Measurements from ENCODE around the gene SH3BP1. TPM values are rescaled to one million over a fixed set of nuclear protein-coding genes. Genes with fewer than 3 reads are reported as not detected.
A peak's percentile ranks its signal among the peaks of the same experiment; 100 is the strongest.
"Not testable (repeated sequence)": the region's sequence is repeated elsewhere in the genome, so short reads cannot be mapped to it uniquely, and the experiment has no call there.

Gene SH3BP1
- total RNA-seq, 1 donor from 2014 or later, result 4.3 TPM

DNA sequence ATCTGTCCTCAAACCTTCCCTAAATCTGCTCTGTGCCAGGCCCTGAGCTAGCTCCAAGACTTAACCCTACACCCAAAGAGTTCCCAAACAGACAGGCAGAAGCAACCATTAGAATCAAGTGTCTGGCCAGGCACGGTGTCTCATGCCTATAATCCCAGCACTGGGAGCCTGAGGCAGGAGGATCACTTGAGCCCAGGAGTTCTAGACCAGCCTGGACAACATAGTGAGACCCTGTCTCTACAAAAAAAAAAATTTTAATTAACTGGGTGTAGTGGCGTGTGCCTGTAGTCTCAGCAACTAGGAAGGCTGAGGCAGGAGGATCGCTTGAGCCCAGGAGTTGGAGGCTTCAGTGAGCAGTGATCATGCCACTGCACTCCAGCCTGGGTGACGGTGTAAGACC is 17.1 kb downstream of the SH3BP1 start:
- not testable (repeated sequence) for DNase-seq (ENCODE audit: extremely low read depth, low read depth, low spot score)

DNA sequence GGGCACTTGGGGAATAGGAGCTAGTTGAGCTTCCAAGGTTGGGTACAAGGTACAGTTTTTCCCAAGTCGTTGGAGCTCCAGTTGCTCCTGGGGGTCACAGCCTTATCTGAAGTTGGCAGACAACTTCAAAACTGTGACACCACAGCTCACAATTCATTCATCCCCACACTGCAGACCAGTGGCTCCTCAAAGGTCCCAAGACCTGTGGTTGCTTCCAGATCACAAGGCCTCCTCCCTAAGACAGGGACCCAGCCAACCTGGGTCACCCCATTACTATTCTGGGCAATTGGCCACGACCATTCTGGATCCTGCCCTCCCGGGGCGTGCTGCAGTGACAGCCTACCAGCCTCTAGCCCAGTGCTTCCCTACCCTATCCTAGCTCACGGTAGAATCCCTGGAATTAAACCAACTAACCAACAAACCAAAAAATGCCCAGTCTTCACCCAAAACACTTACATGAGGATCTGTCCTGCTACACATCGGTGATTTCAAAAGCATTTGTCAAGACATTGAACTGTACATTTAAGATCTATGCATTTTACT is 18.2 kb downstream of the SH3BP1 start:
- no peak for DNase-seq (ENCODE audit: extremely low read depth, low read depth, low spot score)

DNA sequence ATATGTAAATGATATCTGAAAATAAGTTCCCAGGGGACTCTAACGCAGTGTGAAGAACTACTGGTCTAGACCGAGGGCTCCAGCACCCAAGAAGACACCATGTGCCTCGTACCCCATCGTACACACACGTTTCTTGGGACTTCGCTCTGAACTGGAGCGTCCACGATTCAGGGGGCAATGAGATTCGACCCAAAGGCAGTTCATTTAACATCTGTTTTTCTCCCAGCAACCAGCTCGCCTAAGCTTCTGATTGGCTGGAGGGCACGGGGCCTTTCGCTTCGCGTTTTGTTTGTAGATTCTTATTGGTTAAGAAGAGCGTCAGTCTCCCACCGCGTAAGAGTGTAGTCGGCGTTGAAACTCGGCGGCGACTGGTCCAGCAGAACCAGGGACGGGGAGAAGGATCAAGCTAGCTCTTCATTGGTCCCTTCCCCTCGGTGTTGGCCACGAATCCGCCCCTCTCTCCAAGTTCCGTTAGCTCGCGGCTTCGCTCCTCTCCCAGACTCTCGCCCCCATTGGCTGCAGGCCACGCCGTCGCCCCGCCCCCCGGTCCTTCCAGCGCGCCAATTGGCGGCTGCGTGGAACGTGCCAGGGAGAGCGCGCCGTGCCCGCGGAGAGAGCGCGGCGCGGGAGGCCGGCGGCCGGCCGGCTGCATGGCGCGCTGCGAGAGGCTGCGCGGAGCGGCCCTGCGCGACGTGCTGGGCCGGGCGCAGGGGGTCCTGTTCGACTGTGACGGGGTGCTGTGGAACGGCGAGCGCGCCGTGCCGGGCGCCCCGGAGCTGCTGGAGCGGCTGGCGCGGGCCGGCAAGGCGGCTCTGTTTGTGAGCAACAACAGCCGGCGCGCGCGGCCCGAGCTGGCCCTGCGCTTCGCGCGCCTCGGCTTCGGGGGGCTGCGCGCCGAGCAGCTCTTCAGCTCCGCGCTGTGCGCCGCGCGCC is 18.9 kb downstream of the SH3BP1 start, which contains the start of gene PDXP:
Gene PDXP (plus strand): TSS at position 591 of the 933 bp plus-strand sequence. CDS start 60 bp downstream, at position 651.
- peak; percentile 99 for DNase-seq (ENCODE audit: extremely low read depth, low read depth, low spot score)

DNA sequence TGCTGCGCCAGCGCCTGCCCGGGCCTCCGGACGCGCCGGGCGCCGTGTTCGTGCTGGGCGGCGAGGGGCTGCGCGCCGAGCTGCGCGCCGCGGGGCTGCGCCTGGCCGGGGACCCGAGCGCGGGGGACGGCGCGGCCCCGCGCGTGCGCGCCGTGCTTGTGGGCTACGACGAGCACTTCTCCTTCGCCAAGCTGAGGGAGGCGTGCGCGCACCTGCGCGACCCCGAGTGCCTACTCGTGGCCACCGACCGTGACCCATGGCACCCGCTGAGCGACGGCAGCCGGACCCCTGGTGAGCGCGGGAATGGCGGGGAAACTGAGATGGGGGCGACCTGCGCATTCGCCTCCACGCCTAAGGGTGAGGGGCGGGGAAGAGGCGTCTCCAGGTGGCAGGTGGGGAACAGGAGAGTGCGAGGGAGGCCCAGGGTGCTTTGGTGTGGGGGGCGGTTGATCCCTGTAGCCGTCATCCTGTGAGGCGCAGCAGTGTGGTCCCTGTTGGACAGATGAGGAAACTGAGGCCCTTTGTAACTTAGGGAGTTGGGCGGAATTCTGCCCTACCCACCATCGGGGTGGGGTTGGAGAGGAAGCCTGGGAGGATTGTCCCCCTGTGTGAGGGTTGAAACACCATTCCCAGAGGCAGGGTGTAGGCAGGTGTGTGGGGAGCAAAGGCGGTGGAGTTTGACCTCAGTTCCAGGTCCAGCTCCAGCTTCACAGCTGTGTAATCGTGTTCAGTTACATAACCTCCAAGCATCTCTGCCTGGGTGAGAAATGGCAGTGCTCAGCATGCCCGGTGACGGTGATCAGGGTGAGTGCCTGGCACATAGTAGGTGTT is 19.8 kb downstream of the SH3BP1 start:
- no peak for DNase-seq (ENCODE audit: extremely low read depth, low read depth, low spot score)

DNA sequence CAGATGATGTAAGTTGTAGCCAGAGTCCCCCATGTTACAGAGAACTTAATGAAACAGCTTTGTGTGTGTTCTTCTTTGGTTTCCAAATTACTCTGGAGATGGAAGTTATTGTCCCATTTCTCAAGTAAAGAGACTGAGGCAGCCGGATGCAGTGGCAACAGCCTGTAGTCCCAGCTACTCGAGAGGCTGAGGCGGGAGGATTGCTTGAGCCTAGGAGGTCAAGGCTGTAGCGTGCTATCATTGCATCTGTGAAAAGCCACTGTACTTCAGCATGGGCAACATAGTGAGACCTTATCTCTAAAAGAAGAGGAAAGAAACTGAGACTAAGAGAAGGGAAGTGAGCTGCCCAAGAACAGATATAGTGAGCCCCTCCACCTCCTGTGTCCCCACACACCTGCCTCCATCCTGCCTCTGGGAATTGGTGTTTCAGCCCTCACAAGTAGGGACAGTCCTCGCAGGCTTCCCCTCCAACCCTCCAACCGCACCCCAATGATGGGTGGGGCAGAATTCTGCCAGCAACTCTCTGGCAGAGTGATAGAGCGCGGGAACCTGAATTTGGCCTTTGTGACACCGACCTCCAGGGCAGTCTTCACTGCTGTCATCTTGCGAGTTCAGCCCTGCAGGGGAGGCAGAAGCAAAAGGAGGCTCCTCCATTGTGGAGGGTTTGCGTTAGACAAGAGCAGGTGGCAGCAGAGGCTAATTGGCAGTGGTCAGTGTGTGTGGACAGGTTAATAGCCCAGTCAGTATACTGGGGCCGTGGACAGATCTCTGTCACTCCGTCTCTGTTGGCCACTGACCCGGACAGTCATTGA is 20.6 kb downstream of the SH3BP1 start:
- DNase-seq (ENCODE audit: extremely low read depth, low read depth, low spot score), result no peak

DNA sequence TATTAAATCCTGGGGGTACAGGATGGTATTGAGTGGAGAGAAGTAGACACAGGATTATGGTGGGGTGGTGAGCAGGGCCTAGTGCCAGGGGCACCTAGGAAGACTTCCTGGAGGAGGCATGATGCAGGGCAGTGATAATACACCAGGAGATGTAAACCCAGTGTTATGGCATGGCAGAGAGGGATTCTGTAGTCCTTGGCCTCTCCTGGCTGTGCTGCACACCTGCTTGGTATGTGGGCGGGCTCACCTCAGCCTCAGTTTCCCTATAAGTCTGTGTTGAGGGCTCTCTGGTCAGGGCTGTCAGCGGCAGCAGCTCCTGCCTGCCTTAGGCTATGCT is 21.2 kb downstream of the SH3BP1 start:
- no peak for DNase-seq (ENCODE audit: extremely low read depth, low read depth, low spot score)

DNA sequence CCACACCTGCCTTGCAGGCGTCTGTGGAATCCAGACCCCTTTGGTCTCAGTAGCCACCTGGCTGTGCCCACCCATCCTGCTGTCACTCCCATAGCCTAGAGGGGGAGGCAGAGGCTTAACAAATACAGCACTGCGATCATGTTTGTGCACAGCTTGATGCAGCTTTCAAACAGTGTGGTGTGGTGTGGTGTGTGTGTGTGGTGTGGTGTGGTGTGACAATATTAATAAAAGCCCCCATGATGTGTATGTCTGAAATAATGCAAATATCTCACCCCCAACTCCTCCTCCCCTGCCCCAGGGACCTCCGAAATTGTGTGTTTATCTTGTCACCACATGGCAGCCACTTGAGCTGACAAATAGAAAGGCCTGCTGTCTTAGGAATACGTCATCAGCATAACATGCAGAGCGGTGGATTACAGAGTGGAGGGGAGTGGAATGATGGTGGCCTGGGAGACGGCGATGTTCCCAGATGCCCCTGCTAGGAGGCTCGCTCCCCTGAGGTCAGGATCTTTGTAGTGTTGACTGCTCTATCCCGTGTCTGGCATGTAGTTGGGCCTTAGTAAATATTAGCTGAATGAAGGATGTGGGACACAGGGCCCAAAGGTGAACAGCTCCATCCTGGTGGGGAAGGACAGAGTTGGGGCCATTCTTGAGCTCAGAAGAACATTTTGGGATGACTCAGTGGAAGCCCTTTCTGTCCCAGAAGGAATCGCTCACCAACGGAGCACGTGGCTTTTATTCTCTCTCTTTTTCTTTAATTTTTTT is 21.9 kb downstream of the SH3BP1 start:
- DNase-seq (ENCODE audit: extremely low read depth, low read depth, low spot score), result no peak

DNA sequence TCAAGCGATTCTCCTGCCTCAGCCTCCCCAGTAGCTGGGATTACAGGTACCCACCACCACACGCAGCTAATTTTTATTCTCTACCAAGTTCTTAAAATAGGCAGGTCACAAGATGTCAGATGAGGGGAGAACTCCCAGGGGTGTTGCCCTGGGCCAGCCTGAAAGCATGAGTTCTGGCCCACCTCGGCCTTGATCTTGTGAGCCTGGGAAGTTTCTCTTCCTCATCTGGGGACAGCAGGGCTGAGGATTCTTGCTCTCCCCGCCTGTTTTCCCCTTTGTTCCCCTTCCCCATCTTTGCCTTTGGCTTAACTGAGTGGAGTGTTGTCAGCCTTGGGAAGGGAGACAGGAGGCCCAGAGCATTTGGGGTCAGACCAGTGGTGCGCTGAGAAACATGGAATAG is 22.6 kb downstream of the SH3BP1 start:
- no peak for DNase-seq (ENCODE audit: extremely low read depth, low read depth, low spot score)

DNA sequence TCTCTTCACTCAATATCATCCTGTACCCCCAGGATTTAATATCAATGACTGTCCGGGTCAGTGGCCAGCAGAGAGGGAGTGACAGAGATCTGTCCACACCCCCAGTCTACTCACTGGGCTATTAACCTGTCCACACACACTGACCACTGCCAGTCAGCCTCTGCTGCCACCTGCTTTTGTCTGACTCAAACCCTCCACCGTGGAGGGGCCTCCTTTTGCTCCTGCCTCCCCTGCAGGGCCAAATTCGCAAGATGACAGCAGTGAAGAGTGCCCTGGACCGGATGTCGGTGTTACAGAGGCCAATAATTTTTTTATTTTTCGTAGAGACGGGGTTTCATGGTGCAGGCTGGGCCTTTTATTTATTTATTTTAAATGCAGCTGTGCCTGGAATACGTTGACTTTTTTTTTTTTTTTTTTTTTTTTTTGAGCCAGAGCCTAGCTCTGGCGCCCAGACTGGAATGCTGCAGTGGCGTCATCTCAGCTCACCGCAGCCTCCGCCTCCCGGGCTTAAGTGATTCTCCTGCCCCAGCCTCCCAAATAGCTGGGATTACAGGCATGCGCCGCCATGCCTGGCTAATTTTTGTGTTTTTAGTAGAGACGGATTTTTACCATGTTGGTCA is 24.2 kb downstream of the SH3BP1 start:
- no peak for DNase-seq (ENCODE audit: extremely low read depth, low read depth, low spot score)

DNA sequence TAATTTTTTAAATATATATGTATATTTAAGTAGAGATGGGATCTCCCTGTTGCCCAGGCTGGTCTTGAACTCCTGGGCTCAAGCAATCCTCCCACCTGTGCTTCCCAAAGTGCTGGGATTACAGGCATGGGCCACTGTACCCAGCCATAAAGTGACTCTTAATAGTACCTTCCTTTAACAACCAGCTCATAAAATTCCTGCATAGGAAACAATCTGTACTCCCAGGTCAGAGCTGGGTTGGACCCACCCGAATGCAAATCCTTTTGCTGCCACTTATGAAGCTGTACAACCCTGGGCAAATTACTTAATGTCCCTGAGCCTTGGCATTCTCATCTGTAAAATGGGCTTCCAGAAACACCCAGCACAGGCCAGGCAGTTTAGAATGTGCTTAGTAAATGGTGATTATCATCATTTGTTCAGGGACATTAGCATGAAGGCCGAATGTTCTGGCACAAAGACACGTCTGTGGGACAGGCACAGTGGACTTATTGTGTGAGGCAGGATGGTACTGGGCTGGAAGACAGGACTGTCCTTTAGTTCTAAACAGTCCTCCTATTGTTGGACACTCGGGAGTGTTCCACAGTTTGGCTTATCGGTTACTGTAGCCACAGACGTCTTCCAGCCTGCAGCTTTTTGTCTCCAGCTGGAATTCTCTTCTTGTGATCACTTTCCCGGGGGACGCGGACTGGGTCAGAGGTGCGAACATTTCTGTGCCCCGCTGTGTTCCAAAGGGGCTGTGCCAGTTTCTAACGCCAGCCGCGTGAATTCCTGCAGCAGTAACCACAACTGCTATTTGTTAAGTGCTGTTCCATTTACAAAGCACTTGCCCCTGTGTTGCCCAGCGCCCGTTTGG is 25.0 kb downstream of the SH3BP1 start:
- no peak for DNase-seq (ENCODE audit: extremely low read depth, low read depth, low spot score)

DNA sequence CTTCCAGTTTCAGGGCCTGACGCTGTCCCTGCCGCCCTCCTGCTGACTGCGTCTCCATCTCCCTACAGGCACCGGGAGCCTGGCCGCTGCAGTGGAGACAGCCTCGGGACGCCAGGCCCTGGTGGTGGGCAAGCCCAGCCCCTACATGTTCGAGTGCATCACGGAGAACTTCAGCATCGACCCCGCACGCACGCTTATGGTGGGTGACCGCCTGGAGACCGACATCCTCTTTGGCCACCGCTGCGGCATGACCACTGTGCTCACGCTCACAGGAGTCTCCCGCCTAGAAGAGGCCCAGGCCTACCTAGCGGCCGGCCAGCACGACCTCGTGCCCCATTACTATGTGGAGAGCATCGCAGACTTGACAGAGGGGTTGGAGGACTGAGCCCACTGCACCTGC is 26.0 kb downstream of the SH3BP1 start:
- DNase-seq (ENCODE audit: extremely low read depth, low read depth, low spot score), result no peak

DNA sequence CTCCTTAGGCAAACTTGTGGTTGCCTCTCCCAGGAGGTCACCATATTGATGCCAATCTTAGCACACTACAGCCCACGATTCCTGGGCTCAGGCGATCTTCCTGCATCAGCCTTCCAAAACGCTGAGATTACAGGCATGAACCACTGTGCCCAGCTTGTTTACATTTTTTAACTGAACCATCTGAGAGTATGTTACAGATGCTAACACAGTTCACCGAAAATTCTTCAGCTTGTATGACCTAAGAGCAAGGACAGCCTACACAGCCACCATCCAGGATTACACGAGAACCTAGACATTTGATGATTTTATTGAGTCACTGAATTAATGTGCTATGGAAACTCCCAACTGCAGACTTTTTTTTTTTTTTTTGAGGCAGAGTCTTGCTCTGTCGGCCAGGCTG is 30.1 kb downstream of the SH3BP1 start:
- no peak for DNase-seq (ENCODE audit: extremely low read depth, low read depth, low spot score)

DNA sequence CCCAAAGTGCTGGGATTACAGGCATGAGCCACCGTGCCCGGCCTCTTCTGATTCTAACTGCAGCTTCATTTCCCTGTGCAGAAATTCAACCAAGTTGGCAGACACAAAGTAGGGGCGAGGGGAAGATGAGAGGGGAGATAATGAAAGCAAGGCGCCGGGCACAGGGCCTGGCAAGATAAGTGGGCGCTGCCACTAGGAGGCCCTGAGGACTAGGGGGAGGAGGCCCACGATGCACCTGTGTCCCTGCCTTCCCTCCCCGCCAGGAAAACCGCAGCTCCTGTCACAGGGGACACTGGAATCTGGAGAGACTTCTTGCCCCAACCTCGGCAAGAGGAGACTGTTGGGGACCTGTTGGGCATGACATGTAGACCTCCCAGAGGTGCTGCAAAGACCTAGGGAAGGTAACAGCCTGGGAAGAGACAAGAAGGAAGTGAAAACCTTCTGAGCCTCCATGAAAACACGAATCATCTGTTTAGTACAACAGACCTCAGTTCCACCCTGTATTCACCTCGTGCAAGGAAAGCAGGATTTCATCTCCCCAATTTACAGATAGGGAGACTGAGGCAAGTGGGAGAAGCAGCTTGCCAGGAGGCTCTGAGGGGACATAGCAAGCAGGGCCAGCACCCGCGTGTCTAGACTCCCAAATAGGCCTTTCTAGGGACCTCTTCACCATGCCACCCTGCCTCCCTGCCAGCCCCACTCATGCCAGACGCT is 32.9 kb downstream of the SH3BP1 start:
- no peak for DNase-seq (ENCODE audit: extremely low read depth, low read depth, low spot score)

DNA sequence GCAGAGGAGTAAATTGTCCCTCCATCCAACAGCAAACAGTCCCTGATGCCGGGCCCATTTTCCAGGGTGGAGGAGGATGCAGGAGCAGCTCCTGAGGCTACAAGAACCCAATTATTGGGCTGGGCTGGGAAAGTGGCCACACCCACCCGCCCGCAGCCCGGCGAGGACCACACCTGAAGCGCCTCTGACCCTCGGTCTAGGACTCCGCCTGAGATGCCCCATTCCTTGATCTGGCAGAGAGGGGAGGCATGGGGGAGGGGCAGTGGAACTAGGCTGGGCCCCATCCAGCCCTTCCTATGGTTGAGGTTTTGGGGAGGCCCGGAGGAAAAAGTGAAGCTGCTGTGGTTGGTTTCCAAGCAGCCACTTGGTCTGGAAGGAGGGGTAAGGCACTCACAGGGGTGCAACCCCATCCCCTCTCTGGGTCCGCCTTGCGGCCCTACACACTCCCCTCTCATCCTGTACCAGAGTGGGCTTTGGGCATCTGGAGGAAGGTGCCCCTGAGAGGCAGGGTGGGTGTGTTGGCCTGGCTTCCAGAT is 33.5 kb downstream of the SH3BP1 start:
- DNase-seq (ENCODE audit: extremely low read depth, low read depth, low spot score), result no peak

DNA sequence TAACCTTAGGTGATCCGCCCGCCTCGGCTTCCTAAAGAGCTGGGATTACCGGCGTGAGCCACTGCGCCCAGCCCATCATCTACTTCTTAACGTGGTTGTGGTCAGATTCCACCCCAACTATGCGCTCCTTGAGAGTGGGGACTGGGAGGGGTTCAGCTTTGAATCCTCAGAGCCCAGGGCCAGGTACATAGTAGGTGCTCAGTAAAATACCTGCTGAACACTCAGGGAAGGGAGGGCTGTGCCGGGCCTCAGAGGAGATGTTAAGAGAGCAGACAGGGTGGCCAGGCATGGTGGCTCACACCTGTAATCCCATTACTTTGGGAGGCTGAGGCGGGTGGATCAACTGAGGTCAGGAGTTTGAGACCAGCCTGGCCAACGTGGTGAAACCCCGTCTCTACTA is 34.8 kb downstream of the SH3BP1 start:
- DNase-seq (ENCODE audit: extremely low read depth, low read depth, low spot score), result no peak

DNA sequence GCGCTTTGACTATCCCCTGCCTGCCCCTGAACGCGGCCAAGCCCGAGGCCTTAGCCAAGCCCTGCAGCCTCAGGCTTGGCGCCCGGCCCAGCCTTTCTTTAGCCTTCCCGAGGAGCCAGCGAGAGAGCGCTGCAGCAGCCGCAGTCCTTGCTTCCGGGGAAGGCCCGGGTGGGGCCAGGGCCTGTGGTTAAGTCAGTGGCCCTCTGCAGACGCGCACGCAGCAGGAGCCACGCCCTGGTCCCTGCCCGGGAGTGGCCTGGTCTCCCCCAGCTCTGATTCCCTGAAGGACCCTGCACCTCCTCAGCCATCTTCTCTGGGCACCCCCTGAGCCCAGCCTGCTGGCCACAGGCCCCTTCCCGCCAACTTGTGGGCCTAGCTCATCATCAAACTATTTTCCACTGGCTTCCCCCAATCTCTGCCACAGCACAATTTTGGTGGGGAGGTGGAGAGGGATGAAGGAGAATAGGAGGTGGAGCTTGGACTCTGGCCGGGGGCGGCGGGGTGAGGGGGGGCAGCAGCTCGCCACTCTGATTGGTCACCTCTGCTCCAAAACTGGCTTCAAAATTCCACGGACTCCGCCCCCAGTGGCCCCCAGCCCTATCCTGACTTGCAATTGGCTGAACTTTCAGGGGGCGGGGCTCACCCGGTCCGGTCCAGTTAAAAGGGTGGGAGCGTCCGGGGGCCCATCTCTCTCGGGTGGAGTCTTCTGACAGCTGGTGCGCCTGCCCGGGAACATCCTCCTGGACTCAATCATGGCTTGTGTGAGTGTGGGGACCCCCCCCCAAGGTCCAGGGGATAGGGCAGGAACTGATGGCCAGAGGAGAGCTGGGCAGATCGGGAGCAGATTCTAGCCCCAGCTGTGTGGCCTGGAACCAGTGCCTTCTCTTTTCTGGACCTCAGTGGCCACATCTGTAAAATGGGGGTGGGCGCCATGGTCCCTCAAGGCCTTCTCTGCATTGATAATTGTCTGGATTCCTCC is 35.8 kb downstream of the SH3BP1 start, which contains the start of gene LGALS1:
Gene LGALS1 (plus strand): TSS at position 686 of the 979 bp plus-strand sequence. CDS start 67 bp downstream, at position 753.
- DNase-seq (ENCODE audit: extremely low read depth, low read depth, low spot score), result no peak
